Measurements from ENCODE around the gene BIRC2. TPM values are rescaled to one million over a fixed set of nuclear protein-coding genes. Genes with fewer than 3 reads are reported as not detected.
"Not testable (repeated sequence)": the region's sequence is repeated elsewhere in the genome, so short reads cannot be mapped to it uniquely, and the experiment has no call there.

The BIRC2 gene
- 44.8 TPM for total RNA-seq (ENCODE audit: unreplicated experiment)
- long read RNA-seq, partial matches to known transcripts = 1 of 7 reads
- long read RNA-seq, other reads (novel, unspliced or antisense) = 2 of 7 reads

- H3K4me1 Mint-ChIP-seq (ENCODE audit: low read depth, unreplicated experiment) = peaks cover 12% of the 10 kb centered on the region
- peak; percentile 65 for TF ChIP-seq CTCF (IDR thresholded peaks at IDR 0.05; ENCODE audit: partially characterized antibody, unreplicated experiment)
- H3K36me3 Mint-ChIP-seq (ENCODE audit: unreplicated experiment) = no peaks in the 10 kb centered on the region
- peak within 1 kb of the TSS; percentile 96 for H3K27ac Mint-ChIP-seq (ENCODE audit: unreplicated experiment)
- peak; percentile 98 for DNase-seq
- peaks cover 6% of the 10 kb centered on the region for H3K9me3 Mint-ChIP-seq (ENCODE audit: unreplicated experiment)
- H3K27me3 Mint-ChIP-seq (ENCODE audit: unreplicated experiment) = peaks cover 7% of the 10 kb centered on the region
- peak within 1 kb of the TSS; percentile 95 for H3K4me3 Mint-ChIP-seq (ENCODE audit: unreplicated experiment)
Measured at GRCh38 chr11:102346748-102347461, at the start of gene BIRC2. BIRC2 (plus strand) TSS chr11:102347214; CDS start chr11:102349855, 2,641 bp downstream.

- not testable (repeated sequence) for H3K4me1 Mint-ChIP-seq (ENCODE audit: low read depth, unreplicated experiment); H3K4me3 Mint-ChIP-seq (ENCODE audit: unreplicated experiment); H3K9me3 Mint-ChIP-seq (ENCODE audit: unreplicated experiment); H3K36me3 Mint-ChIP-seq (ENCODE audit: unreplicated experiment); H3K27ac Mint-ChIP-seq (ENCODE audit: unreplicated experiment); H3K27me3 Mint-ChIP-seq (ENCODE audit: unreplicated experiment); DNase-seq
Measured at GRCh38 chr11:102300837-102301236, 46.2 kb upstream of the BIRC2 start.

GRCh38 chr11:102302241-102302640 lies 44.8 kb upstream of the BIRC2 start:
- Mint-ChIP-seq H3K4me3 (ENCODE audit: unreplicated experiment) (no peak overlapping the region), H3K36me3 (ENCODE audit: unreplicated experiment) (peaks cover 10% of the 10 kb centered on the region), H3K27ac (ENCODE audit: unreplicated experiment) (no peak overlapping the region), H3K9me3 (ENCODE audit: unreplicated experiment) (peaks cover 5% of the 10 kb centered on the region), H3K27me3 (ENCODE audit: unreplicated experiment) (no peaks in the 10 kb centered on the region), H3K4me1 (ENCODE audit: low read depth, unreplicated experiment) (no peaks in the 10 kb centered on the region)
- TF ChIP-seq CTCF (IDR thresholded peaks at IDR 0.05; ENCODE audit: partially characterized antibody, unreplicated experiment) = no peak
- no peak for DNase-seq

- no peak for TF ChIP-seq CTCF (IDR thresholded peaks at IDR 0.05; ENCODE audit: partially characterized antibody, unreplicated experiment)
- Mint-ChIP-seq H3K27me3 (ENCODE audit: unreplicated experiment) (no peaks in the 10 kb centered on the region), H3K36me3 (ENCODE audit: unreplicated experiment) (peaks cover 10% of the 10 kb centered on the region), H3K4me1 (ENCODE audit: low read depth, unreplicated experiment) (no peaks in the 10 kb centered on the region), H3K9me3 (ENCODE audit: unreplicated experiment) (peaks cover 5% of the 10 kb centered on the region), H3K4me3 (ENCODE audit: unreplicated experiment) (no peak overlapping the region), H3K27ac (ENCODE audit: unreplicated experiment) (no peak overlapping the region)
- no peak for DNase-seq
Measured at GRCh38 chr11:102304686-102305085, 42.3 kb upstream of the BIRC2 start.

GRCh38 chr11:102305352-102306047 lies 41.5 kb upstream of the BIRC2 start:
- peaks cover 5% of the 10 kb centered on the region for H3K9me3 Mint-ChIP-seq (ENCODE audit: unreplicated experiment)
- no peak overlapping the region for H3K4me3 Mint-ChIP-seq (ENCODE audit: unreplicated experiment)
- TF ChIP-seq CTCF (IDR thresholded peaks at IDR 0.05; ENCODE audit: partially characterized antibody, unreplicated experiment) = no peak
- no peak overlapping the region for H3K27ac Mint-ChIP-seq (ENCODE audit: unreplicated experiment)
- H3K4me1 Mint-ChIP-seq (ENCODE audit: low read depth, unreplicated experiment) = no peaks in the 10 kb centered on the region
- H3K36me3 Mint-ChIP-seq (ENCODE audit: unreplicated experiment) = peaks cover 10% of the 10 kb centered on the region
- H3K27me3 Mint-ChIP-seq (ENCODE audit: unreplicated experiment) = no peaks in the 10 kb centered on the region
- DNase-seq = no peak
